Measurements from ENCODE around the gene HP. TPM values are rescaled to one million over a fixed set of nuclear protein-coding genes. Genes with fewer than 3 reads are reported as not detected.

Gene HP, protein sequence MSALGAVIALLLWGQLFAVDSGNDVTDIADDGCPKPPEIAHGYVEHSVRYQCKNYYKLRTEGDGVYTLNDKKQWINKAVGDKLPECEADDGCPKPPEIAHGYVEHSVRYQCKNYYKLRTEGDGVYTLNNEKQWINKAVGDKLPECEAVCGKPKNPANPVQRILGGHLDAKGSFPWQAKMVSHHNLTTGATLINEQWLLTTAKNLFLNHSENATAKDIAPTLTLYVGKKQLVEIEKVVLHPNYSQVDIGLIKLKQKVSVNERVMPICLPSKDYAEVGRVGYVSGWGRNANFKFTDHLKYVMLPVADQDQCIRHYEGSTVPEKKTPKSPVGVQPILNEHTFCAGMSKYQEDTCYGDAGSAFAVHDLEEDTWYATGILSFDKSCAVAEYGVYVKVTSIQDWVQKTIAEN
- not detected in 2 replicates for total RNA-seq

DNA sequence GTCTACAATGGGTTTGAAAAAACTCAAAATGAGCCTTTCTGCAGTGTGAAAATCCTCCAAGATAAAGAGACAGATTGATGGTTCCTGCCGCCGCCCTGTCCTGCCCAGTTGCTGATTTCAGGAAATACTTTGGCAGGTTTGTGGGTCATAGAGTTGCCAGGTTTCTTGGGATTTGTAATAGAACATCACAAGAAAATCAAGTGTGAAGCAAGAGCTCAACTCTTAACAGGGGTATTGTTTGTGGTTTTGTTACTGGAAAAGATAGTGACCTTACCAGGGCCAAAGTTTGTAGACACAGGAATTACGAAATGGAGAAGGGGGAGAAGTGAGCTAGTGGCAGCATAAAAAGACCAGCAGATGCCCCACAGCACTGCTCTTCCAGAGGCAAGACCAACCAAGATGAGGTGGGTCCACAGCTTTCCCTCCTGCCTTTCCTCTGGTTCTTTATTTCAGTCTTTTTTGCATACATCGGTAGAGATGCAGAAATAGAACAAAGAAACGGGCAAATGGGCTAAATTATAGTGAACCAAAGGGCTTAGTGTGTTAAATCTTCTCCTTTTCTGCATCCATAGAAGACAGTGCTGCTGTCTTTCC is at the start of gene HP:
Gene HP (plus strand): TSS at position 252 of the 594 bp plus-strand sequence. CDS start 148 bp downstream, at position 400.

DNA sequence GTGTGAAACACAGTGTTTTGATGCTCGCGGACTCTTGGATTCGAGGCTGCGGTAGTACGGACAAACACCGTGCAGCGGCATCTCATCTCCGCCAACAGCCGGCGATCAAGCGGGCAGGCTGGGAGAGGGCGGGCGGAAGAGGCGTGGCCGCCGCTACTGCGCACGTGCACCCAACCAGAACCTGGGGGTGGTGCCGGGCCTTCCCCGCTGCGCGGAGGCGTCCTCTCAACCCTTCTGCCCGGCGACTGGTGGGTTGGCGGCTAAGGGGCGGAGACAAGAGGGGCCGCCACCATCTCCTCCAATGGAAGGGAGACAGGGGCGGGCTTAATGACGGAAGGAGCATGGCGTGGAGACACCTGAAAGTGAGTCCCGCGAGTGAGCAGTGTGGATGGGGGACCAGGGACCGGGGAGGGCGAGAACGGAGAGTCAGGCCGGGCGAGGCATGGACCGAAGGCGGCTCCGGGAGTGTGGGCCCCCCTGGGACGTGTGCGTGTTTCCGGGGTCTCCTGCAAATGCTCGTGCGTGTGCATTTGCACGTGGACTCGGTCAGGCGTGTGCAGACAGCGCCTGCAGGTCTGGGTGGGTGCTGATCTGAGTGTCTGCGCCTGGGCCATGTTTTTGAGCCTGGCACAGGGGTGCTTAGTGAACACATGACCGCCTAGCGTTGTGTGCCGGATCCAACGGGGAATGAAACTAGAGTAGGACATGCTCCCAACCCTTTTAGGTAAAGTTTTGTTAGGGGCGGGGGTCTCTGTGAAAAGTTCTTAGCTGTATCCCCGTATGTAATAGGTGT is 45.7 kb upstream of the HP start, which contains the start of gene DHODH:
Gene DHODH (plus strand): TSS at position 321 of the 793 bp plus-strand sequence. CDS start 21 bp downstream, at position 342.

GRCh38 chr16:72093448-72094265 is 39.4 kb downstream of the HP start, which contains the start of the genes DHX38 and TXNL4B:
Gene DHX38 (plus strand): TSS chr16:72093847. CDS start chr16:72096158, 2,311 bp downstream.
Gene TXNL4B (minus strand): TSS chr16:72093620. CDS start chr16:72090749, 2,871 bp downstream.

Other genes with a start within 250 kb of the HP start
- gene AP1G1, start 245.7 kb upstream of the HP start, total RNA-seq: 86.9 and 104 TPM in 2 replicates
- gene ATXN1L, start 208.5 kb upstream of the HP start, total RNA-seq: 15.8 and 16.6 TPM in 2 replicates
- gene ZNF821, start 170.3 kb upstream of the HP start, total RNA-seq: 3.6 and 4.4 TPM in 2 replicates
- gene IST1, start 159.0 kb upstream of the HP start, total RNA-seq: 206 and 230 TPM in 2 replicates
- gene PKD1L3, start 54.1 kb upstream of the HP start, total RNA-seq: under 0.01 TPM in 1 of 2 replicates, not detected in the other
- gene DHODH, start 45.8 kb upstream of the HP start, total RNA-seq: 3.3 and 4.7 TPM in 2 replicates
- gene HPR, start 8.7 kb downstream of the HP start, total RNA-seq: not detected in 2 replicates
- 5.7 and 8.8 TPM in 2 replicates for gene TXNL4B, start 39.1 kb downstream of the HP start, total RNA-seq
- gene DHX38, start 39.3 kb downstream of the HP start, total RNA-seq: 60.6 and 75.1 TPM in 2 replicates
- gene PMFBP1, start 117.7 kb downstream of the HP start, total RNA-seq: 0.29 TPM in 1 of 2 replicates, not detected in the other